Measurements from ENCODE around the gene TP53.

GRCh38 chr17:7618608-7619007, 68.7 kb downstream of the TP53 start:
- TF ChIP-seq, protein P1, sequence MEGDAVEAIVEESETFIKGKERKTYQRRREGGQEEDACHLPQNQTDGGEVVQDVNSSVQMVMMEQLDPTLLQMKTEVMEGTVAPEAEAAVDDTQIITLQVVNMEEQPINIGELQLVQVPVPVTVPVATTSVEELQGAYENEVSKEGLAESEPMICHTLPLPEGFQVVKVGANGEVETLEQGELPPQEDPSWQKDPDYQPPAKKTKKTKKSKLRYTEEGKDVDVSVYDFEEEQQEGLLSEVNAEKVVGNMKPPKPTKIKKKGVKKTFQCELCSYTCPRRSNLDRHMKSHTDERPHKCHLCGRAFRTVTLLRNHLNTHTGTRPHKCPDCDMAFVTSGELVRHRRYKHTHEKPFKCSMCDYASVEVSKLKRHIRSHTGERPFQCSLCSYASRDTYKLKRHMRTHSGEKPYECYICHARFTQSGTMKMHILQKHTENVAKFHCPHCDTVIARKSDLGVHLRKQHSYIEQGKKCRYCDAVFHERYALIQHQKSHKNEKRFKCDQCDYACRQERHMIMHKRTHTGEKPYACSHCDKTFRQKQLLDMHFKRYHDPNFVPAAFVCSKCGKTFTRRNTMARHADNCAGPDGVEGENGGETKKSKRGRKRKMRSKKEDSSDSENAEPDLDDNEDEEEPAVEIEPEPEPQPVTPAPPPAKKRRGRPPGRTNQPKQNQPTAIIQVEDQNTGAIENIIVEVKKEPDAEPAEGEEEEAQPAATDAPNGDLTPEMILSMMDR (conservative IDR thresholded peaks at IDR 0.05; ENCODE audit: low read length), result no peak
- TF ChIP-seq EZH2phosphoT487 (IDR thresholded peaks at IDR 0.05; ENCODE audit: borderline replicate concordance, low read depth, low read length), result no peak

Data from OCI-LY7 (cell line).